Neural cell (in vitro differentiated cells): ENCODE measurements around the gene HEATR5B.

ENCODE experiments used
- CTCF ChIP-seq: fragments of 450-650 bp; IDR thresholded peaks from 2 replicates; pipeline ENCODE4 v1.5.1; 2014; ENCODE audit warnings: antibody characterized with exemption, mild to moderate bottlenecking, moderate library complexity; ENCODE audit not compliant: poor library complexity, severe bottlenecking
- EZH2 ChIP-seq: fragments of 200-600, 300-800 bp; shearing (Covaris generic), sonication (generic); IDR thresholded peaks from 2 replicates; pipeline ENCODE4 v1.6.1; 2014; ENCODE audit warnings: antibody characterized with exemption, low read length, borderline replicate concordance, mild to moderate bottlenecking; ENCODE audit not compliant: insufficient read depth, poor library complexity, severe bottlenecking
- POLR2AphosphoS5 ChIP-seq: IDR thresholded peaks from 2 replicates; pipeline ENCODE4 v1.6.1; 2012
- RAD21 ChIP-seq: fragments of 450-650 bp; conservative IDR thresholded peaks from 2 replicates; pipeline ENCODE4 v1.6.1; 2014; ENCODE audit warnings: antibody characterized with exemption, mild to moderate bottlenecking, moderate library complexity
- TAF1 ChIP-seq: IDR thresholded peaks from 2 replicates; pipeline ENCODE4 v1.6.1; 2012; ENCODE audit warnings: low read depth

- TF ChIP-seq CTCF (no peak), POLR2AphosphoS5 (no peak), RAD21 (no peak), EZH2 (no peak), TAF1 (no peak)
Observed at GRCh38 chr2:37000318-37000717, 83.9 kb downstream of the HEATR5B start.
